ENCODE data around the gene RSL1D1. TPM values are rescaled to one million over a fixed set of nuclear protein-coding genes. Genes with fewer than 3 reads are reported as not detected.

The RSL1D1 gene
- total RNA-seq, 2 donors from 2014 or later, result 267 to 360 TPM

DNA sequence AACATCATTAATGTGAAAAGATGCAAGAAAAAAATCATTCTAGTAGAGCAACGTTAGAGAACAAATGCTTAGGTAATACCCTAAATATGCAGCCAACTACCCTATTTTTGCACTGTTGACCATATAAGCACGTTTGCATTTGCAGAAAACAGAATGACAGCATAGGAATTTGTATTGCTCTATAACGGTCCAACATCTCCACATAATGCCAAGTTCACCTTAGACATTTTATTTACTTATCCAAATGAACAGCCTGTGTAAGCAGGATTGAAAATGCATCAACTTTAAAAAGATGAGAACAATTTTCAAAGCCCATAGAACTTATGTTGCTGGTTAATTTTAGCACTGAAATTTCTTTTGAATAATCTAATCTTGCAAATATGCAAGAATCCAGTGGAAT, 19.1 kb upstream of the RSL1D1 start:
- DNase-seq, result no peak
- Mint-ChIP-seq H3K27ac (no peak overlapping the region), H3K36me3 (ENCODE audit: insufficient read depth in 2 of 2) (peaks cover 2 to 16% of the 10 kb centered on the region in 2 donors), H3K27me3 (ENCODE audit: low read depth) (no peaks in the 10 kb centered on the region), H3K4me3 (no peak overlapping the region), H3K9me3 (no peaks in the 10 kb centered on the region), H3K4me1 (ENCODE audit: low read depth) (peaks cover 6% of the 10 kb centered on the region)
- no peak for ATAC-seq (replicated peaks in 1 of 2)

DNA sequence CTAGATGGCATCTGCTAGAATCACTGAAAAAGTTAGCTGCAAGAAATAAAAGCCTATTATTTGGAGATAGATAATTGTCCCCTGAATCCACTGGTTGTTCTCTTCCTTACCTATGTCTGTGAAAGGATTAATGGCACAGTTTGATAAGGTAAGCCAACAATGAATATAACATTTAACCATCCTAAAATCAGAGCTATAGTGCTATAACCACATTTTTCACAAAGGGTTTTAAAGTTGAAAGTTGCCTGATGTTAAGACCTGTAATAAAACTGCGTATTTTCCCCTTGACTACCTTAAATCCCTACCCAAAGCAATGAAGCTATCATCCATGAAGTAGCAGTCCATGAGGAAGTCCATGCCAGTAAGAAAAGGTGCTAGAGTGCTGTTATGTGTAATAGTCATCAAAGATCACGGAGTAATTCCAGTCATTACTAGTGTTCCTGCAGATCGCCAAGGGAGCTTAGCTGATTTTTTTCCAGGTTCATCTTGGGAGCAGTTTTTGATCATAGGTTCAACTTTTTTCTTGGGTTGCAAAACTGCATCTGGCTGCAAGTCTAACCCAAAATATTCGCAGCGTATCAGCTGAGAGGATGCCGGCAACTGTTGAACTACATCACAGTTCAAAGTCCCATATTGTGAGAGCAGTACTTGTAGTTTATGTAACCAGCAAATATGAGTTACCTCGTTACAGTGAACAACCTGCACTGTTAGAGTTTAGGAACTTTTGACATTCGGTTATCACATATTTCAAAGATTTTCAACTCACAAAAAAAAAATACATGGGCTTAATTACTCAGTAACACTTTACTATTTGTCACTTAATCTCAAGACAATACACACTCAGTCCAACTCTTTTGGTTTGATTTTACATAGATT, 18.2 kb upstream of the RSL1D1 start:
- Mint-ChIP-seq H3K27ac (peak overlapping the region; percentile 25), H3K4me3 (no peak overlapping the region), H3K27me3 (ENCODE audit: low read depth) (no peaks in the 10 kb centered on the region), H3K4me1 (ENCODE audit: low read depth) (peaks cover 13% of the 10 kb centered on the region), H3K36me3 (ENCODE audit: insufficient read depth in 2 of 2) (peaks cover 2 to 11% of the 10 kb centered on the region in 2 donors), H3K9me3 (no peaks in the 10 kb centered on the region)
- no peak for DNase-seq
- no peak for ATAC-seq (replicated peaks in 1 of 2)

DNA sequence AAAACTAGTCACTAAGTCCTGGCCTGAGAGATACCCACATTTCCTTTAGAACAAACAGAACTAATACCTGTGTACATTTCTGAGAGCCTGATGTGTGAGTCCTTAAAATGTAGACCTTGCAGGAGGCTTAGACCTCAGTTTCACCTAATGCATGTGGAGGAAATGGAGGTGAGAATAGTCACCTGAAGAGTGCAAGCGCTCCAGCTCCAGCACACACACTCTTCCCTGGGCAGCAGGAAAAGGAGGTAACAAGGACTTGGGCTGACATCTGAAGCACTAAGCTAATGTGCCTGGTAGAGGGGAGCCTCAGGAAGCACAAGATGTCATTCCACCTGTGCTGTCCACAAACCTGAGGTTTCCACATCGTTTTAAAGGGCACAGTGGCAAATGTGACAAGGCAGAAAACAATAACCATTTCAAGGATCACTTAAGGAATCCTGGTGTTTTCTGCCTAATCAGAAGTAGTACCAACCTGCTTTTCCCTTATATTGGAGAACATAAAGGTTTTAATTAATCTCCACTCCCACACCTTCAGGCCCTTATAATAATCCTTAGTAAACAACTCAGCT, 17.2 kb upstream of the RSL1D1 start:
- no peaks in the 10 kb centered on the region for H3K27me3 Mint-ChIP-seq (ENCODE audit: low read depth)
- no peak overlapping the region for H3K4me3 Mint-ChIP-seq
- H3K36me3 Mint-ChIP-seq (ENCODE audit: insufficient read depth in 2 of 2), result peaks cover 2 to 9% of the 10 kb centered on the region in 2 donors
- H3K9me3 Mint-ChIP-seq, result no peaks in the 10 kb centered on the region
- H3K27ac Mint-ChIP-seq, result no peak overlapping the region
- DNase-seq (no peak), ATAC-seq (replicated peaks in 1 of 2) (no peak)
- H3K4me1 Mint-ChIP-seq (ENCODE audit: low read depth), result peaks cover 20% of the 10 kb centered on the region

DNA sequence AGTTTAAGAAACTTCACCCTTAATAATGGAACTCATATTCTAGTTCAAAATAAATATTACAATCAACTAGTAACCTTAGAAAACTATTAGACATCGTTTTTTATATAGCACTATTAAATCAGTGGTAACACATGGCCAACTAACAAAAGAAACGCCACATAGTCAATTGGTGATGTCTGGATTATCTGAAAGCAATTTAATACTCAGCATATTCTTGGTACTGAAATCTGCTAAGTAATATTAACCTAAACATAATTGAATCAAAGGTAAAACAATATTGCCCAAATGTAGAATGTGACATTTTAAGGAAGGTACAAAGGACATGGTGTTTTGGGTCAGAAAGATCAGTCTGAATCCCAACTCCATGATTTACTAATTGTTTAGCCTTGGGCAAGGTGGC, 11.1 kb upstream of the RSL1D1 start:
- no peak for ATAC-seq (replicated peaks in 1 of 2)
- Mint-ChIP-seq H3K36me3 (ENCODE audit: insufficient read depth in 2 of 2) (peaks cover 0 to 6% of the 10 kb centered on the region in 2 donors), H3K27ac (no peak overlapping the region), H3K27me3 (ENCODE audit: low read depth) (no peaks in the 10 kb centered on the region), H3K4me1 (ENCODE audit: low read depth) (peaks cover 23% of the 10 kb centered on the region), H3K4me3 (no peak overlapping the region), H3K9me3 (no peaks in the 10 kb centered on the region)
- DNase-seq, result no peak

DNA sequence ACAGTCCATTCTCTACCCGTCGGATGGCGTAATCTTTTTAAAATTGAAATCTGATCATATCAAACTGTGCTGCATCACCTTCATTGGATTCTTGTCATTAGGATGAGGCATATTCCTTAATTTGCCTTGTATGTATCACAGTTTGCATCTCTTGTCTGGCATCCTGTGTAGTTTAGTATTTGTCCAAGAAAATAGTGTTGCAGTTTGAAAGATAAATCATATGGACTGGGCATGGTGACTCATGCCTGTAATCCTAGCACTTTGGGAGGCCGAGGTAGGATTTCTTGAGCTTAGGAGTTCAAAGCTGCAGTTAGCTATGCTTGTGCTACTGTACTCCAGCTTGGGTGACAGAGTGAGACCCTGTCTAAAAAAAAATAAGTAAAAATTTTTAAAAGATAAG, 5.8 kb upstream of the RSL1D1 start:
- peak overlapping the region; percentile 86 for H3K27ac Mint-ChIP-seq
- H3K36me3 Mint-ChIP-seq (ENCODE audit: insufficient read depth in 2 of 2), result peaks cover 0 to 15% of the 10 kb centered on the region in 2 donors
- peaks cover 55% of the 10 kb centered on the region for H3K4me1 Mint-ChIP-seq (ENCODE audit: low read depth)
- no peak for DNase-seq
- H3K9me3 Mint-ChIP-seq, result no peaks in the 10 kb centered on the region
- H3K27me3 Mint-ChIP-seq (ENCODE audit: low read depth), result no peaks in the 10 kb centered on the region
- no peak overlapping the region for H3K4me3 Mint-ChIP-seq
- no peak for ATAC-seq (replicated peaks in 1 of 2)

DNA sequence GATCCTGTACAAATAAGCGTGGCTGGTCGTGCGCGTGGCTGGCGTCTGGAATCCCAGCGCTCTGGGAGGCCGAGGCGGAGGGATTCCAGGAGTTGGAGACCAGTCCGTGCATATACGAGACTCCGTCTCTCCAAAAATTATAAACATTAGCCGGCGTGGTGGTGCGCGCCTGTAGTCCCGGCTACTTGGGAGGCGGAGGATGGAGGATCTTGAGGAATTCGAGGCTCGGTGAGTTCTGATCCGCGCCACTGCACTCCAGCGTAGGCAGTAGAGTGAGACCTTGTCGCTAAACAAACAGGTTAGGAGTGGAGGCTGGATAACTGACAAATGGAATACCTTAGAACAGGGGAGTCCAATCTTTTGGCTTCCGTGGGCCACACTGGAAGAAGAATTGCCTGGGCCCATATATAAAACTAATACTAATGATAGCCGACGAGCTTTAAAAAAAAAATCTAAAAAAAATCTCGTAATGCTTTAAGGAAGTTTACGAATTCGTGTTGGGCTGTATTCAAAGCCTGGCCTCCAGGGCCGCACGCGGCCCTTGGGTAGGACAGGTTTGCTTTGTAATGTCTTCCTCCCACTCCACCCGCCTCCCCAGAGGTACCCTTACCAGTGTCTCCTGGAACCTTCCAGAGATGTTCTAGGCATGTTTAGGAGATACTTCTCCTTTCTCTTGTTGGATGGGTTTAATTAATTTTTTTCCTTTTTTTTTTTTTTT, 909 bp upstream of the RSL1D1 start:
- DNase-seq (no peak), ATAC-seq (replicated peaks in 1 of 2) (no peak)
- Mint-ChIP-seq H3K9me3 (no peaks in the 10 kb centered on the region), H3K27ac (peak overlapping the region; percentile 92), H3K4me1 (ENCODE audit: low read depth) (peaks cover 75% of the 10 kb centered on the region), H3K27me3 (ENCODE audit: low read depth) (no peaks in the 10 kb centered on the region), H3K4me3 (peak overlapping the region; percentile 100), H3K36me3 (ENCODE audit: insufficient read depth in 2 of 2) (peaks cover 9 to 31% of the 10 kb centered on the region in 2 donors)

DNA sequence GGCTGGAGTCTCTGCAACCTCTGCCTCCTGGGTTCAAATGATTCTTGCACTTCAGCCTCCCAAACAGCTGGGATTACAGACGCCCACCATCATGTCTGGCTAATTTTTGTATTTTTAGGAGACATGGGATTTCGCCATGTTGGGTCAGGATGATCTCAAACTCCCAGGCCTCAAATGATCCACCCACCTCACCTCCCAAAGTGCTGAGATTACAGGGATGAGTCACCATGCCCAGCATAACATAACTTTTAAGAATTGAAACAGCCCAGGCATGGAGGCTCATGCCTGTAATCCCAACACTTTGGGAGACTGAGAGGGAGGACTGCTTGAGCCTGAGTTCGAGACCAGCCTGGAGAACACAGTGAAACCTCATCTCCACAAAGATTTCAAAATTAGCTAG, 2.5 kb downstream of the RSL1D1 start:
- Mint-ChIP-seq H3K36me3 (ENCODE audit: insufficient read depth in 2 of 2) (peaks cover 10 to 39% of the 10 kb centered on the region in 2 donors), H3K4me3 (peak overlapping the region; percentile 73 to 77), H3K27me3 (ENCODE audit: low read depth) (no peaks in the 10 kb centered on the region), H3K4me1 (ENCODE audit: low read depth) (peaks cover 58% of the 10 kb centered on the region), H3K9me3 (no peaks in the 10 kb centered on the region), H3K27ac (peak overlapping the region; percentile 89)
- no peak for ATAC-seq (replicated peaks in 1 of 2)
- no peak for DNase-seq

DNA sequence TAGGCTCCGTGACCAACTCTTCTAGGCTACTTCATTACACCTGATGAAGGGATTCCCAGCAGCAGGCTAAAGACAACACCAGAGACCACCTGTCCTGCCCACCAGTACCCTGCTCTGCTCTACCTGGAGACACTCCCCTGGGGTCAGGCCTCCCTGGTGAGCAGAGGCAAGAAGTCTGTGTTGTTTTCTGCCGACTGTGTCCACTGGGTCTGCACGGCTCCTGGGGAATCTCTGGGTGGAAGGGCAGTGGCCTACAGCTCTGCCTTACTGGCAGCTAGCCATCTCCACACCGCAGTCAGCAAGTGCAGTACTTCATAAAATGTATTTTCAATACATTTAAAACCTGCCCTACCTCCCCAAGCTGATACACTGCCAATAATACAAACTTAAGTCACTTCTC, 6.8 kb downstream of the RSL1D1 start:
- H3K27ac Mint-ChIP-seq, result no peak overlapping the region
- ATAC-seq (replicated peaks in 1 of 2), result no peak
- H3K4me1 Mint-ChIP-seq (ENCODE audit: low read depth), result peaks cover 38% of the 10 kb centered on the region

DNA sequence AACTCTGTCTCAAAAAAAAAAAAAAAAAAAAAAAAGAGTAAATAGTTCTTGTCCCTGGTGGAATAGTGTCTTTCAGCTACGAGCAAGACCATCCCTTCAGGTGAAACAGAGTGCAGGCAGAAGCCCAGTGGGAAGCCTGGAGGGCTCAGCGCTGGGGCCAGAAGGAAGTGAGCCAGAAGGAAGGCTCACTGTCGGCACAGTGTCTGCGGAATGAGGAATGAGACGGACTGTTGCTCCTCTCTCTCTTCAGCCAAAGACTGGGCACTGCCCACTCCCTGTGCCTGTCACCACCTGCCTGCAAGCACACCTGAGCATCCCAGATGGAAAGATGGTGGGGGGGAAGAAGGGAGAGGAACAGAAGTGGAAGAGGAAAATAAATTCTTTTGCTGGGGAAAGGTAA, 7.5 kb downstream of the RSL1D1 start:
- peaks cover 32% of the 10 kb centered on the region for H3K4me1 Mint-ChIP-seq (ENCODE audit: low read depth)
- peaks cover 5 to 42% of the 10 kb centered on the region in 2 donors for H3K36me3 Mint-ChIP-seq (ENCODE audit: insufficient read depth in 2 of 2)
- no peaks in the 10 kb centered on the region for H3K27me3 Mint-ChIP-seq (ENCODE audit: low read depth)
- ATAC-seq (replicated peaks in 1 of 2) (no peak), DNase-seq (no peak)
- H3K4me3 Mint-ChIP-seq, result no peak overlapping the region
- H3K9me3 Mint-ChIP-seq, result no peaks in the 10 kb centered on the region
- H3K27ac Mint-ChIP-seq, result no peak overlapping the region

More for the DNA sequence above, 6.8 kb downstream of the RSL1D1 start:
- peaks cover 5 to 47% of the 10 kb centered on the region in 2 donors for H3K36me3 Mint-ChIP-seq (ENCODE audit: insufficient read depth in 2 of 2)
- no peak for DNase-seq
- H3K27me3 Mint-ChIP-seq (ENCODE audit: low read depth), result no peaks in the 10 kb centered on the region
- H3K9me3 Mint-ChIP-seq, result no peaks in the 10 kb centered on the region
- no peak overlapping the region for H3K4me3 Mint-ChIP-seq

DNA sequence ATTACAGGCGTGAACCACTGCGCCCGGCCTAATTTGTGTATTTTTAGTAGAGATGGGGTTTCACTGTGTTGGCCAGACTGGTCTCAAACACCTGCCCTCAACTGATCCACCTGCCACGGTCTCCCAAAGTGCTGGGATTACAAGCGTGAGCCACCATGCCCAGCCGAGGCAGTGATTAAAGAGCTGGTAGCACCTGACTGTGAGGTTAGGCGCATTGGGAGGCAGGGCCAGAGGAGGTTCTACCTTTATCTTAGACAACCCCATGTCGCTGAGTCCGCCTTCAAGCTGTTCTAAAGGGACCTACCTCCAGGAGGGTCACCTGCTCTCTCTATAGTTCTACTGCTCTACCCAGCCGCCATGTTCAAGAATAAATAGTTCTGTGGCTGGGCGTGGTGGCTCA, 8.1 kb downstream of the RSL1D1 start:
- Mint-ChIP-seq H3K4me1 (ENCODE audit: low read depth) (peaks cover 26% of the 10 kb centered on the region), H3K9me3 (no peaks in the 10 kb centered on the region), H3K27me3 (ENCODE audit: low read depth) (no peaks in the 10 kb centered on the region), H3K36me3 (ENCODE audit: insufficient read depth in 2 of 2) (peaks cover 5 to 41% of the 10 kb centered on the region in 2 donors), H3K4me3 (no peak overlapping the region), H3K27ac (no peak overlapping the region)
- DNase-seq, result no peak
- ATAC-seq (replicated peaks in 1 of 2), result no peak

DNA sequence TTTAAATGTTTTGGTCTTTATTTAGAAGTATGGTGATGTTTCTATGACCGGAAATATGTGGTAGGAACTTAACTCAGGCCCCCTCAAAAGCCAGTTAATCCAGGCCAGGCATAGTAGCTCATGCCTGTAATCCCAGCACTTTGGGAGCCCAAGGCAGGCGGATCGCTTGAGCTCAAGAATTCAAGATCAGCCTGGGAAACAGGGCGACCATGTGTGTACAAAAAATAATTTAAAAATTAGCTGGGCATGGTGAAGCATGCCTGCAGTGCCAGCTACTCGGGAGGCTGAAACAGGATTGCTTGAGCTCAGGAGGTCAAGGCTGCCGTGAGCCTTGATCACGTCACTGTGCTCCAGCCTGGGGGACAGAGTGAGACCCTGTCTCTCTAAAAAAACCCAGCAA, 10.3 kb downstream of the RSL1D1 start:
- H3K4me3 Mint-ChIP-seq, result no peak overlapping the region
- peaks cover 8% of the 10 kb centered on the region for H3K4me1 Mint-ChIP-seq (ENCODE audit: low read depth)
- H3K36me3 Mint-ChIP-seq (ENCODE audit: insufficient read depth in 2 of 2), result peaks cover 5 to 40% of the 10 kb centered on the region in 2 donors
- H3K27me3 Mint-ChIP-seq (ENCODE audit: low read depth), result no peaks in the 10 kb centered on the region
- no peak overlapping the region for H3K27ac Mint-ChIP-seq
- no peak for ATAC-seq (replicated peaks in 1 of 2)
- DNase-seq, result no peak
- no peaks in the 10 kb centered on the region for H3K9me3 Mint-ChIP-seq

DNA sequence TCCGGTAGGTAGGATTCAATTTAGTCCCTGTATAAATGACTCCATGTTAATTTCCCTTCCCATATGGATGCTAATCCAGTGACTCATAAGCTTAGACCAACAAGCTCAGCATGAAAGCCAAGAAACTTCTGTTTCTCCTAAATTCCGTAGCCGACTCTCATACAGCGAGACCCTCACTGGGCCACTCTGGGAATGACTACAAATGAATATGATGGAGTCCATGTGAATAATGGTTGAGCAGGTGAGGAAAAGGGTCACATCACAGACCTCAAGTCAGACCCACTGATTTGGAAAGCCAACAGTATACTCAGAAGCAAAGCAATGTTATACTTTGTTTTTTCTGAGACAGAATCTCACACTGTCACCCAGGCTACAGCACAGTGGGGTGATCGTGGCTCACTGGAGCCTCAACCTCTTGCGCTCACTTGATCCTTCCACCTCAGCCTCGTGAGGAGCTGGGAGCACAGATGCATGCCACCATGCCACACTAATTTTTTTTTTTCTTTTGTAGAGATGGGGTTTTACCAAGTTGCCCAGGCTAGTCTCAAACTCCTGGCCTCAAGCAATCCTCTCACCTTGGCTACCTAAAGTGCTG, 14.6 kb downstream of the RSL1D1 start:
- Mint-ChIP-seq H3K4me3 (no peak overlapping the region), H3K9me3 (no peaks in the 10 kb centered on the region)
- no peak for ATAC-seq (replicated peaks in 1 of 2)

More for the DNA sequence above, 14.6 kb downstream of the RSL1D1 start:
- peaks cover 4 to 25% of the 10 kb centered on the region in 2 donors for H3K36me3 Mint-ChIP-seq (ENCODE audit: insufficient read depth in 2 of 2)
- no peak for DNase-seq
- H3K27me3 Mint-ChIP-seq (ENCODE audit: low read depth), result no peaks in the 10 kb centered on the region
- H3K4me1 Mint-ChIP-seq (ENCODE audit: low read depth), result no peaks in the 10 kb centered on the region
- H3K27ac Mint-ChIP-seq, result no peak overlapping the region

Data from activated T-cell treated with anti-CD3 and anti-CD28 coated beads, Interleukin-2, amount 50 U/mL, for 72 hours (primary cell).